ENCODE measurements around the gene WFDC1.

DNA sequence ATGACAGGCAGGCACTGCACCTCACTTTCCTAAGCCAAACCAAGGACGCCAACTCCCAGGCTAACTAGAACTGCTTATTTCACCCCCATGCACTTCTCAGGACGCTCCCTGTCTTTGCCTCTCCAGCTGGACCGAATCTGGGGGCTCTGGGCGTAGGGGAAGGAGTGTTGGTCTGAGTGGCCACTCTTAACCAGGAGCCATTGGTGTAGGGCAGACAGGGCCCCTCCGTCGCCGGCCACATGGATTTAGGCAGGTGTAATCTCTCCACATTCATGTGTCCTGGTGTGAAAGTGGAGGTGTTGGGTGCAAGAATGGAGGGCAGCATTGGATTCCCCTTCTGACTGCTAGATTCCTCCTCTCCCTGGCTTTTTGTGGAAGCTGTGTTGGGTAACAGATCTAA, 83.4 kb downstream of the WFDC1 start:
- TF ChIP-seq, protein P1, sequence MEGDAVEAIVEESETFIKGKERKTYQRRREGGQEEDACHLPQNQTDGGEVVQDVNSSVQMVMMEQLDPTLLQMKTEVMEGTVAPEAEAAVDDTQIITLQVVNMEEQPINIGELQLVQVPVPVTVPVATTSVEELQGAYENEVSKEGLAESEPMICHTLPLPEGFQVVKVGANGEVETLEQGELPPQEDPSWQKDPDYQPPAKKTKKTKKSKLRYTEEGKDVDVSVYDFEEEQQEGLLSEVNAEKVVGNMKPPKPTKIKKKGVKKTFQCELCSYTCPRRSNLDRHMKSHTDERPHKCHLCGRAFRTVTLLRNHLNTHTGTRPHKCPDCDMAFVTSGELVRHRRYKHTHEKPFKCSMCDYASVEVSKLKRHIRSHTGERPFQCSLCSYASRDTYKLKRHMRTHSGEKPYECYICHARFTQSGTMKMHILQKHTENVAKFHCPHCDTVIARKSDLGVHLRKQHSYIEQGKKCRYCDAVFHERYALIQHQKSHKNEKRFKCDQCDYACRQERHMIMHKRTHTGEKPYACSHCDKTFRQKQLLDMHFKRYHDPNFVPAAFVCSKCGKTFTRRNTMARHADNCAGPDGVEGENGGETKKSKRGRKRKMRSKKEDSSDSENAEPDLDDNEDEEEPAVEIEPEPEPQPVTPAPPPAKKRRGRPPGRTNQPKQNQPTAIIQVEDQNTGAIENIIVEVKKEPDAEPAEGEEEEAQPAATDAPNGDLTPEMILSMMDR (IDR thresholded peaks at IDR 0.05; ENCODE audit: insufficient read depth, low read length), result no peak
- TF ChIP-seq POLR2AphosphoS5 (IDR thresholded peaks at IDR 0.05; ENCODE audit: low read depth), result no peak

Data from HL-60 (cell line).